NCI-H1694 (cell line): ENCODE results near the gene AQP12B.
"Not testable (repeated sequence)": the region's sequence is repeated elsewhere in the genome, so short reads cannot be mapped to it uniquely, and the experiment has no call there.

ENCODE experiments used
- DNase-seq: peaks from one replicate; lab custom pipeline; 2025; lab: John Stamatoyannopoulos, UW

Gene AQP12B

GRCh38 chr2:240682431-240683224 lies at the start of gene AQP12B:
Gene AQP12B, minus strand, starts transcription at chr2:240682885. Its CDS starts 48 bp downstream, at chr2:240682837.
- DNase-seq: not testable (repeated sequence)

- DNase-seq: no peak
Observed at GRCh38 chr2:240732184-240732583, 49.5 kb upstream of the AQP12B start.

- DNase-seq: no peak
Observed at GRCh38 chr2:240731178-240731545, 48.5 kb upstream of the AQP12B start.

GRCh38 chr2:240730501-240731177 lies 48.0 kb upstream of the AQP12B start:
- peak; percentile 19 for DNase-seq

GRCh38 chr2:240728827-240729226 lies 46.1 kb upstream of the AQP12B start:
- no peak for DNase-seq

- DNase-seq: no peak
Observed at GRCh38 chr2:240728361-240728760, 45.7 kb upstream of the AQP12B start.

GRCh38 chr2:240727913-240728312 lies 45.2 kb upstream of the AQP12B start:
- no peak for DNase-seq

GRCh38 chr2:240727439-240727838 lies 44.8 kb upstream of the AQP12B start:
- no peak for DNase-seq

GRCh38 chr2:240726876-240727275 lies 44.2 kb upstream of the AQP12B start:
- DNase-seq: no peak

GRCh38 chr2:240725671-240726070 lies 43.0 kb upstream of the AQP12B start:
- DNase-seq: peak; percentile 85

GRCh38 chr2:240725266-240725665 lies 42.6 kb upstream of the AQP12B start:
- DNase-seq: no peak

GRCh38 chr2:240724431-240724830 lies 41.7 kb upstream of the AQP12B start:
- DNase-seq: no peak

- DNase-seq: no peak
Observed at GRCh38 chr2:240723851-240724250, 41.2 kb upstream of the AQP12B start.

GRCh38 chr2:240722796-240723735 lies 40.4 kb upstream of the AQP12B start:
- DNase-seq: no peak

- DNase-seq: no peak
Observed at GRCh38 chr2:240722376-240722775, 39.7 kb upstream of the AQP12B start.

GRCh38 chr2:240721596-240722180 lies 39.0 kb upstream of the AQP12B start:
- no peak for DNase-seq

- DNase-seq: no peak
Observed at GRCh38 chr2:240720686-240721595, 38.3 kb upstream of the AQP12B start.

- DNase-seq: no peak
Observed at GRCh38 chr2:240719676-240720545, 37.2 kb upstream of the AQP12B start.

- no peak for DNase-seq
Observed at GRCh38 chr2:240718896-240719490, 36.3 kb upstream of the AQP12B start.
